Measurements from ENCODE around the gene RAPGEF6.

RAPGEF6 gene

DNA sequence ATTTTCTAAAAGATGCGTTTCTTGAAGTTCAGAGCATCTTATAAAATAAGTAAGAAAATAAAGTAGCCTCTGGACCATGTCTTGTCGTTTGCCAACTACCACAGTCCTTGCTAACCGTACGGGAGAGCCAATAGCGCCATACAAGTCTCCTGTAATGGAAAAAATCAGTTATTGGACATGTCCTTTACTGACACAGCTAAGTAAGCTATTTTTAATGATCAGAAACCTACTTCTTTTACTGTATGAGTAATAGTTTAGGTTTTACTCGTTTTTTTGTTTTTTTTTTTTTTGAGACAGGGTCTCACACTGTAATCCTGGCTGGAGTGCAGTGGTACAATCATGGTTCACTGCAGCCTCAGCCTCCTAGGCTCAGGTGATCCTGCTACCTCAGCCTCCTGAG lies 37.7 kb upstream of the RAPGEF6 start:
- ATAC-seq = peak; percentile 15; the same call in 2 of the 3 replicates
- TF ChIP-seq PPARA (CRISPR knock-in tag; IDR thresholded peaks at IDR 0.05; ENCODE audit: borderline replicate concordance) (no peak), ESRRG (CRISPR knock-in tag; IDR thresholded peaks at IDR 0.05) (no peak), OSR1 (CRISPR knock-in tag; IDR thresholded peaks at IDR 0.05) (no peak), TCF4 (CRISPR knock-in tag; IDR thresholded peaks at IDR 0.05; ENCODE audit: borderline replicate concordance) (no peak)

DNA sequence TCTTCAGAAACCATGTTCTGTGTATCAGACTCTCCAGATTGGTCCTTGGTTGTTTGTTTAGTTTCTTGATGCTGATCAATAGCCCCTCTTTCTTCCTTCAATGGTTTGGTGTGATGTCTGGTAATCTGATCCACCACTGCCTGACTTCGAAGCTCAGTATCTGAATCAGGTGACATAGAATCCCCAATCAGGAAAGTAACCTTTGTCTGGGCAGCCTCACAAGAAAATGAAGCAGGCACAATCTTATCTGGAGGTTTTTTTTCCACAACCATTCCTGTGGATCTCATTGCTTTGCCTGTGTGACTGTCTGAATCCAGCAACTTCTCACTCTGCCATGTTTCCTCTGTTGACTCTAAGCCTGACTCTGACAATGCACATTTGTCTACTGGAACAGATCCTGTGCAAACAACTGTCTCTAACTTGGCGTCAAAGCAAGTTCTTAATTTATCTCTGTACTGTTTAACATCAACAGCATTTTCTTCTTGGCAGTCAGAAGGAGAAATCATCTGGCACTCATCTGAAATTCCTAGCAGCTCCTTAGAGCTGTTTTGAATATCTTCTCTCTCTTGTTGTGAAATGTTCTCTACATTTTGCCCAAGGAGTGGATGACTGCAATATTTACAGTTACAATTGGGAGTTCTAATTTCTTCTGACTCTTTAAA lies 37.1 kb upstream of the RAPGEF6 start:
- no peak for TF ChIP-seq ZFP30 (CRISPR knock-in tag; IDR thresholded peaks at IDR 0.05)
- TF ChIP-seq OSR1 (CRISPR knock-in tag; IDR thresholded peaks at IDR 0.05) = no peak
- peak; percentile 25; the same call in 1 of the 2 replicates for TF ChIP-seq TOX (CRISPR knock-in tag; IDR thresholded peaks at IDR 0.05; ENCODE audit: borderline replicate concordance)
- no peak for TF ChIP-seq TCF4 (CRISPR knock-in tag; IDR thresholded peaks at IDR 0.05; ENCODE audit: borderline replicate concordance)
- peak; percentile 77 for TF ChIP-seq ISL1 (CRISPR knock-in tag; IDR thresholded peaks at IDR 0.05)
- peak; percentile 91 for ATAC-seq

DNA sequence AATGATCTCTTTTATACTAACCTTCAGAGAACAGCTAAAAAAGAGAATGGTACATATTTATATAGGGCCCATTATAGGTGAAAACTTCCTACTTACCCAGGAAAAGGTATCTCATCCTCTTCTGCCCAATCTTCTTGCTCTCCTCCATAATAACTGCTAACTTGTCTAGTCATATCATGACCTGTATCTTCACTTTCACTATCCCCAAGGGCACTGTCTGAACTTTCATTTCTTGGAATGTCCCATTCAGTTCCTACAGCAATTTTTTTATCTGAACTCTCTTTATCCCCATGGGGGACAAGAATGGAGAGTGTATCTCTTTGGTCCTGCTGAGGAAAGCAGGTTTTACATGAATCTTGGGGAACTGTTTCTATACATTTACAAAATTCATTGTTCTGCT lies 36.4 kb upstream of the RAPGEF6 start:
- no peak for ATAC-seq
- TF ChIP-seq RARB (CRISPR knock-in tag; IDR thresholded peaks at IDR 0.05) = no peak
- no peak for TF ChIP-seq ZFP3 (CRISPR knock-in tag; IDR thresholded peaks at IDR 0.05)
- no peak for TF ChIP-seq ZNF8 (CRISPR knock-in tag; IDR thresholded peaks at IDR 0.05)
- no peak for TF ChIP-seq ESRRG (CRISPR knock-in tag; IDR thresholded peaks at IDR 0.05)
- TF ChIP-seq ZNF70 (CRISPR knock-in tag; IDR thresholded peaks at IDR 0.05) = no peak

DNA sequence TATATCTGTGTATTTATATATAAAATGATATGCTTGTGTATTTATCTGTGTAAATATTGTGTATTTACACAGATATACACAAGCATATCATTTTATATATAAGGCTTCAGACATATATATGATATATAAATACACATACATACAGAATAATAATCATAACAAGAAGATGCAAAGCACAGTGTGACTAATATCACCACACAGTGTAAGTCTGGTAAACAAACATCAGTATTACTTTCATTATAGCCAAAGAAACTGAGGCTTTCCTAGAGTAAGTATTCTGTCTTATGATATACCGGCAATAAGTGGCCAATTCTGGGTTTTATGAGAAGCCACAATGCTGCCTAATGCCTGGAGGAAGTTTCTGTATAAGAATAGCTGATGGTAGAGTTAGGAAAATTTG lies 29.9 kb upstream of the RAPGEF6 start:
- ATAC-seq = no peak
- TF ChIP-seq ARNTL (CRISPR knock-in tag; IDR thresholded peaks at IDR 0.05; ENCODE audit: borderline replicate concordance, low read depth) (no peak), RARB (CRISPR knock-in tag; IDR thresholded peaks at IDR 0.05) (no peak)

DNA sequence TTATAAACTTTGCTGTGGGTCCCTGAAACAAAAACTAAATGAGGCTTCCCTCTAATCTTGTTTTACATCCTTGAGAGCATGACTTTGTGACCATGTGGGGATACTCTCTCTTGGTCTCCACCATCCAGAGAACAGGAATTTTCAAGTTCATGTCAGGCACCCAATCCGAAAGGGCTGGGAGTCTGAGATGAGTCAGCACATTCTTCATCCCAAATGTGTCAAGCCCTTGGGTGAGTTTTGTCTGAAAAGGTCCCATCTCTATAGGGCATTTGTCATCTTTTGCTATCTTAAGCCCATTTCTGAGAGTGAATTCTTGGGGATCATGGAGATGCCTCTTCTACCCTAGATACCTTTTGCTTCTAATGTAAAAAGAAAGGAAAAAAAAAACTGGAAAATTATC lies 26.9 kb upstream of the RAPGEF6 start:
- ATAC-seq = no peak
- TF ChIP-seq, protein P1, sequence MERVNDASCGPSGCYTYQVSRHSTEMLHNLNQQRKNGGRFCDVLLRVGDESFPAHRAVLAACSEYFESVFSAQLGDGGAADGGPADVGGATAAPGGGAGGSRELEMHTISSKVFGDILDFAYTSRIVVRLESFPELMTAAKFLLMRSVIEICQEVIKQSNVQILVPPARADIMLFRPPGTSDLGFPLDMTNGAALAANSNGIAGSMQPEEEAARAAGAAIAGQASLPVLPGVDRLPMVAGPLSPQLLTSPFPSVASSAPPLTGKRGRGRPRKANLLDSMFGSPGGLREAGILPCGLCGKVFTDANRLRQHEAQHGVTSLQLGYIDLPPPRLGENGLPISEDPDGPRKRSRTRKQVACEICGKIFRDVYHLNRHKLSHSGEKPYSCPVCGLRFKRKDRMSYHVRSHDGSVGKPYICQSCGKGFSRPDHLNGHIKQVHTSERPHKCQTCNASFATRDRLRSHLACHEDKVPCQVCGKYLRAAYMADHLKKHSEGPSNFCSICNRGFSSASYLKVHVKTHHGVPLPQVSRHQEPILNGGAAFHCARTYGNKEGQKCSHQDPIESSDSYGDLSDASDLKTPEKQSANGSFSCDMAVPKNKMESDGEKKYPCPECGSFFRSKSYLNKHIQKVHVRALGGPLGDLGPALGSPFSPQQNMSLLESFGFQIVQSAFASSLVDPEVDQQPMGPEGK (CRISPR knock-in tag; IDR thresholded peaks at IDR 0.05; ENCODE audit: borderline replicate concordance) = no peak
- TF ChIP-seq TSHZ2 (CRISPR knock-in tag; IDR thresholded peaks at IDR 0.05) (no peak), ZFP3 (CRISPR knock-in tag; IDR thresholded peaks at IDR 0.05) (no peak), TOX (CRISPR knock-in tag; IDR thresholded peaks at IDR 0.05; ENCODE audit: borderline replicate concordance) (no peak), ZNF8 (CRISPR knock-in tag; IDR thresholded peaks at IDR 0.05) (no peak), BACH2 (CRISPR knock-in tag; IDR thresholded peaks at IDR 0.05; ENCODE audit: borderline replicate concordance) (no peak), SNAI2 (CRISPR knock-in tag; IDR thresholded peaks at IDR 0.05) (no peak), TCF4 (CRISPR knock-in tag; IDR thresholded peaks at IDR 0.05; ENCODE audit: borderline replicate concordance) (no peak), PPARA (CRISPR knock-in tag; IDR thresholded peaks at IDR 0.05; ENCODE audit: borderline replicate concordance) (no peak), ZC3H10 (CRISPR knock-in tag; IDR thresholded peaks at IDR 0.05) (no peak), ISL1 (CRISPR knock-in tag; IDR thresholded peaks at IDR 0.05) (no peak), ZFP30 (CRISPR knock-in tag; IDR thresholded peaks at IDR 0.05) (no peak), ZNF70 (CRISPR knock-in tag; IDR thresholded peaks at IDR 0.05) (no peak), RARB (CRISPR knock-in tag; IDR thresholded peaks at IDR 0.05) (no peak), GLIS3 (CRISPR knock-in tag; IDR thresholded peaks at IDR 0.05) (no peak), CSDC2 (CRISPR knock-in tag; IDR thresholded peaks at IDR 0.05) (no peak), ZNF565 (CRISPR knock-in tag; conservative IDR thresholded peaks at IDR 0.05; ENCODE audit: low read depth) (no peak), OSR1 (CRISPR knock-in tag; IDR thresholded peaks at IDR 0.05) (no peak)
- TF ChIP-seq, protein P2, sequence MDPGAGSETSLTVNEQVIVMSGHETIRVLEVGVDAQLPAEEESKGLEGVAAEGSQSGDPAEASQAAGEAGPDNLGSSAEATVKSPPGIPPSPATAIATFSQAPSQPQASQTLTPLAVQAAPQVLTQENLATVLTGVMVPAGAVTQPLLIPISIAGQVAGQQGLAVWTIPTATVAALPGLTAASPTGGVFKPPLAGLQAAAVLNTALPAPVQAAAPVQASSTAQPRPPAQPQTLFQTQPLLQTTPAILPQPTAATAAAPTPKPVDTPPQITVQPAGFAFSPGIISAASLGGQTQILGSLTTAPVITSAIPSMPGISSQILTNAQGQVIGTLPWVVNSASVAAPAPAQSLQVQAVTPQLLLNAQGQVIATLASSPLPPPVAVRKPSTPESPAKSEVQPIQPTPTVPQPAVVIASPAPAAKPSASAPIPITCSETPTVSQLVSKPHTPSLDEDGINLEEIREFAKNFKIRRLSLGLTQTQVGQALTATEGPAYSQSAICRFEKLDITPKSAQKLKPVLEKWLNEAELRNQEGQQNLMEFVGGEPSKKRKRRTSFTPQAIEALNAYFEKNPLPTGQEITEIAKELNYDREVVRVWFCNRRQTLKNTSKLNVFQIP (CRISPR knock-in tag; IDR thresholded peaks at IDR 0.05; ENCODE audit: borderline replicate concordance, low read depth) = no peak
